Activated T-cell treated with anti-CD3 and anti-CD28 coated beads for 48 hours (primary cell): ENCODE measurements around the gene IGSF10.

ENCODE experiments used
- DNase-seq: peaks from one replicate; pipeline ENCODE4 v3.0.0-alpha.2; 2020; ENCODE audit warnings: low read depth

Gene IGSF10

DNA sequence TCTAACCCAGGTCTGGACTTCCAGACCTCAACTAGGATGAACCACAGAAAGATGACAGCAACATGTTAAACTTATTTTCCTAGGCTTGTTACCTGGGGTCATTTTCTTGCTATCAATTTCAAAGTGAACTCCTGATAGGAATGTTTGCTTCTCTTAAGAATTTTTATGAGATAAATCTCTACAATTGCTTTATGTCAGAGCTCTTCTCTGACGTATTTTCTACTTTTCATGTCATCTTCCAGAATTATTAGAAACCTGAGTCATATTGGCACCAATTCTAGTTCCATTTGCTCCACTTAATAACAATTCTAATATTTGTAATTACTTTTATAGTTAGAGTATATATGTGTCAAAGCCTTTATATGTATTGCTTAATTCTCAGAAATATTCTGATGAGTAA, 2.1 kb upstream of the IGSF10 start:
- DNase-seq, result no peak

DNA sequence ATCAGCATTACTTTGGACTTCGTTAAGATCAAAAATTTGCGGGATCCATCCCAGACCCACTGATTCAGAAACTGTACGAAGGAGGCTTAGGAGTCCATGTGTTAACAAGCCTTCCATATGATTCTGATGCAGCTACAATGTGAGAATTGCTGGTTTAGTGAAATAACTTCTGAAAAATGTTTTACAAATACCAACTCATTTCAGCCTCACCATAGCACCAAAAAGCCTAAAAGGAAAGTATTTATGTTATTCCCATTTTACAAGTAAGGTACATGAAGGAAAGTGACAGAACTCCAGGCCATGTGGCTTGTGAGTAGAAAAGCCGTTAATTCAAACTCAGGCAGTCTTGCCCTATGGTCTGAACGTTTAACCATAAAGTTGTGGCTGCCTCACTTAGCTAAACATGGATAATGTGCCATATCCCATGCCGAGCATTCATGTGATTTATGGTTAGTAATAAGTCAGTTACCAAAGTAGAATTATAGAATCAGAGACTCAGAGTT, 1.5 kb upstream of the IGSF10 start:
- DNase-seq, result no peak

DNA sequence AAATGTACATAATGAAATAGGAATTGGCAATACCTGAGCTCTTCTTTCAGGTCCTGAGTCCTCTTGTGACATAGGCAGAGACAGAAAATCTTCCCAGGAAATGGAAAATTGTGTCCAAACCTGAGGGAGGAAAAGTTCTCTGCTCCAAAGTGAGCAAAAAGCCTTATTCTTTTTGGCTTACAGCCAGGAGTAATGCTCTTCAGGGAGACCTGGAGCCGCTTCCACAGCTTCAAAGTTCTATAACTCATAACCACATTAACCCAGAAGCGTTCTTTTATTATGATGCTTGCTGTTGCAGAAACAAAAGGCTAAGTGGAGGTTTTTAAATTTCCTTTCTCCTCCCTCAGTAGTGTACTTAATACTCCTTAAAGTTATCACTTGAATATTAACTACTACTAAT, 633 bp downstream of the IGSF10 start:
- DNase-seq, result no peak

DNA sequence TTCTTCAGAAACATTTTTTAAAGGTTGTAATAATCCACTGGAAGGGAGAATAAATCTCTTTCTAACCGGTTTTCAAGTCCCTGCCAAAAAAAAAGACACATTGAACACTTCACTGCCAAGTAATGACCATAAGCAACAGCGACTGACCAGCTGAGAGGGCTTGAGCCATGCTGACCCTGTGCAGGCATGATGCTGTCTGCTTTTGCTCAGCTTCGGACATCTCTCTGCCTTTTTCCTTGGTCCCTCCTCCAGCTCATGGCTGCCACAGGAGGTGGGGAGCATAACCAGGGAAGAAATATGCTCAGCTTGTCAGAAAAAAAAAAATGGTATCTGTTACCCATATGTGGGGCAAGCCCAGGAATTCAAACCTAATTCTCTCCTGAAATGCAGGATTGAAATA, 1.5 kb downstream of the IGSF10 start:
- DNase-seq, result no peak

DNA sequence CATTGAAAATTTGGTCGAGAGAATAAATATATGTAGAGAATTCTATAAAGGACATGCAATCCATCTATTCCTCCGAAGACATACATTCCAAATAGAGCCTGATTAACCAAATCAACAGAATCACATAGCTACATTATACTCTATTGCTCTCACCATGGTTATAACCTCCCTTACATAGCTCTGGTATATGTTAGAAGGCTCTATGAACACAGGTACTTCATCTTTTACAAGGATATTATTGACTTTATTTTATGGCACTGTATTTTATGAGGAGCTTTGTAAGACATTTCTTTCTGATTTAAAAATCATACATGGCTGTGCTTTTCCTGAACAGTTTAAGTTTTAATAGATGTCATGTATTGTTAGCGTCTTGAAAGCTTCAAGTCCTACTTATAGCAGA, 4.8 kb downstream of the IGSF10 start:
- DNase-seq, result no peak

DNA sequence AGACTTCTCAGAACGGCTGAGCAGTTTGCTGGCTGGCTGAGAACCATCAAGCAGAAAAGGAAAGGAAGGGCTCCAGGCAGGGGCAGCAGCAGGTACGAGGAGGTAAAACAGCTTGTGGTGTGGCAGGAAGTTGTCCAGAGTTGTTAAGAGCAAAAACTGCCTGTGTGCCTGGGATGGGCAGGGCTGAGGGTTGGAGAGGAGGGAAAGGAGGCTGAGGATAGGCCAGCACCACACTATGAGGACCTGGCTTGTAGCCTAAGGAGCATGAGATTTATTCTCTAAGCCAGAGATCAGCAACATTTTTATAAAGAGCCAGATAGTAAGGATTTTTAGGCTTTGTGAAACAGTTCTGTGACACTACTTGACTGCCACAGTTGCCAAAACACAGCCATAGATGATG, 8.0 kb downstream of the IGSF10 start:
- no peak for DNase-seq

DNA sequence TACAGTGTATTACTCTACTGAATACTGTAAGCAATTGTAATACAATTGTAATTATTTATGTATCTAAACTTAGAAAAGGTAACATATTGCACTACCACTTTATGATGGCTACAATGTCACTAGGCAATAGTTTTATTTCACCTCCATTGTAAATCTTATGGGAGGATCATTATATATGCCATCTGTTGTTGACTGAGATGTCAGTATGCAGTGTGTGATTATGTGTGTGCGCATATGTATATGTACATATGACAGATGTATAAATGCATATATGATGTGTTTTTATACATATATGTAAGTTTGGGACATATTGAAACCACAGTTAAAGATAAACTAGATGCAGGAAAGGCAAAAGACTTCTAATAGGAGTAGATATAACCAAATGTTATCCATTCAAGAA, 8.5 kb downstream of the IGSF10 start:
- DNase-seq, result no peak

DNA sequence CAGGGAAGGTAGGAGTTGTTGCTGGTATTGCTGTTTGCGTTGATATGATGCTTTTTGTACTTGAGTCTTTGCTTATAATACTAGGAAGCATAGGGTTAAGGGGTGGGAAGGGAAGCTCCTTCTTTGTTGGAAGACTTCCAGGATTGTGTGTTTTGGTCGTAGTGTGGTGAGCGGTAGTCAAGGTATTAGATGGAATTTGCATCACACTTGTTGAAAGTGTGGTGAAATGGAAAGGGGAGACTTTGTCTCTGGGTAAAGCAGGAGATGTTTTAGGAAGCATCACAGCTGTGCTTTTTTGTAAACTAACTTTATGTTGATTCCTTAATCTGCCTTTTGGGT, 14.9 kb downstream of the IGSF10 start:
- DNase-seq, result no peak

DNA sequence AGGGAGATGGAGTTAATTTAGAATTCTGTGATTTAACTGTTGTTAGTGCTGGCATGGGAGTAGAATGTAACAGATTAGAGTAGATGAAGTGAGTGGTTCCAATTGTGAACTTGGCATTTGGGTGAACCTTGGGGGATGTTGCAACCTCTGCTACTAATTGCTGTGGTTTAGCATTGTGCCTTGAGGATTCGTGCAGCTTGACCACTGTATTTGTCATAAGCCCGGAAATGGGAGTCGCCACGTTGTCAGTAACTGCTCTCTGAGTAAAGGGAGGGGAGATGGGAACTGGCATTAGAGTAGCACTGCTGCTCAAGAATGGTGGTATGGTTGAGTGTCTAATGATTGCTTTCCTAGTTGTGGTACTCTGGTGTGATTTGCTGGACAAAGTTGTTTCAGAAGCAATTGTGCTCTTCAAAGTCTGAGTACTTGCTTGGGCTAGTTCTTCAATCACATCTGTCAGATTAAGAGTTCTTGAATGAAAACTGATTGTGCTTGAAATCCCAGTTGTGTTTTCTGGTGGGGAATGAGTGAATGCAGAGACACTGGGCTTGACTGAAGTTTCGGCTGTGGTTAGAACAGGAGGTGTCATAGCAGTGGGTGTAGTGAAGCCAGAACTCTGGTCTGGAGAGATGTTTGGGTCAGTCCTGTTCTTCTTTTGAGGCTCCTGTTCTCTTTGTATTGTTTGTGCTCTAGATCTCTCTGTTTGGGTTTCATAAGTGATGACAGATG, 15.4 kb downstream of the IGSF10 start:
- DNase-seq, result no peak

DNA sequence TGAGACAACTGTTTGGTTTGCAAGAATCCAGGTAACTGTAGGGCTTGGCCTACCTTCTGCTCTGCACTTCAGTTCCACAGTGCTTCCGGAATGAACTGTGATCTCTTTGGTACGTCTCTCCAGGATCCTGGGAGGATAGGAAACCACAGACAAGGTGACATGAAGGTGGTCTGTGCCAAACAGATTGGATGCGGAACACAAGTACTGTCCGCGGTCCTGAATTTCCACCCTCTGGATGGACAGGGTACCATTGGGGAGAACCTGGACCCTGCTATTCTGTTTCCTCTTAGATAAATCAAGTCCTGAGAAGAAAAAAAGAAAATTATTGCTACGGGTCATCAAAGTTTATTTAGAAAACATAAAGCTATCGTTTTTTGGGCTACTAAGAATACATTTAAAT, 17.3 kb downstream of the IGSF10 start:
- no peak for DNase-seq

DNA sequence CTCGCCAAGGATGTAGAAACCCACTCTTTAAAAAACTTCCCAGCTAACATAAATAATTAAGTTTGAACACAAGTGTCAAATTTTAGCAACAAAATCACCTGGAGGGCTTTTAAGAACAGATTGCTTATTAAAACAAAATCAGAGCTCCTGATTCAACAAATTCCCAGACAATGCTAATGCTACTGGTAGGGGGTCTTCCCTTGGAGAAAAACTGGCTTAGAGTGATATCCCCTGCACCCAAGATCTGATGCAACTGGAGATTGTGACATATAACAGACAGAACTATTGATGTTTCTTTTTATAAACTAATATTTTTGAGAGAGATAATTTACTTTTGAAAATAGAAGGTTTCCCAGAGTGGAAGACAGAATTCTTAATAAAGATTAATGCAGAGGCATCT, 19.9 kb downstream of the IGSF10 start:
- no peak for DNase-seq

DNA sequence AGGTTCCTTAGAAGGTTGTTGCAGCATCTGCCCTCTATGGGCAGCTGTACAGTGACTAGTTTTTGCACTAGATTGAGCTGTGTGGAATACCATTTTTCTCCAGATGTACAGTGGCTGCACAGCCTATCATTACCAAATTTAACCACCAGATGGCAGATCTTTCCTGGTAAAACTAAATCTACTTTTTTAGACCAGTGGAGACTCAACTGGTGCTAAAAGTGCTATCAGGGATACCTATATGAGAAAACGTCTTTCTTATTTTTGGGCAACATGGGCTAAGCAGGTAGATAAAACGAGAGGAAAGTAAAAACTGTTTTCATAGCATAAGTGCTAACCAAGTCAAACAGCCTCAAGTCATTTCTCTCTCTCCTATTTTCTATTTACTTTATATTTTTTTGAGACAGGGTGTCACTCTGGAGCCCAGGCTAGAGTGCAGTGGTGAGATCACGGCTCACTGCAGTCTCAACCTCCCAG, 21.2 kb downstream of the IGSF10 start:
- DNase-seq, result no peak

DNA sequence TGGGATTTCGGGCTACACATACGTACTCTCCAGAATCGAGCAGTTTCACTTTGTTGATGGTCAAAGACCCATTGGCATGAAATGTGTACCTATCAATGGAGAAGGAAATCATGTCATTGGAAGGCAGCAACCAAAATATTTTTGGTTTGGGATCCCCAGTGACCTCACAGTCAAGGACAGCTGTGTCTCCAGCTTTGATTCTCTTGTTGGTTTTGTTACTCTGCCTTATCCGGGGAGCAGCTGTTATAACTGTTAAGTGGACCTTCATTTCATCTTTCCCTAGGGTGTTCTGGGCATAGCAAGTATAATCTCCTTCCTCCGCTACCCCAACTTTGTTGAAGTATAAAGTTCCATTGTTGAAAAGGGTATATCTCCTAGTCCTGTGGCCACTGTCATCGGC, 23.0 kb downstream of the IGSF10 start:
- no peak for DNase-seq

DNA sequence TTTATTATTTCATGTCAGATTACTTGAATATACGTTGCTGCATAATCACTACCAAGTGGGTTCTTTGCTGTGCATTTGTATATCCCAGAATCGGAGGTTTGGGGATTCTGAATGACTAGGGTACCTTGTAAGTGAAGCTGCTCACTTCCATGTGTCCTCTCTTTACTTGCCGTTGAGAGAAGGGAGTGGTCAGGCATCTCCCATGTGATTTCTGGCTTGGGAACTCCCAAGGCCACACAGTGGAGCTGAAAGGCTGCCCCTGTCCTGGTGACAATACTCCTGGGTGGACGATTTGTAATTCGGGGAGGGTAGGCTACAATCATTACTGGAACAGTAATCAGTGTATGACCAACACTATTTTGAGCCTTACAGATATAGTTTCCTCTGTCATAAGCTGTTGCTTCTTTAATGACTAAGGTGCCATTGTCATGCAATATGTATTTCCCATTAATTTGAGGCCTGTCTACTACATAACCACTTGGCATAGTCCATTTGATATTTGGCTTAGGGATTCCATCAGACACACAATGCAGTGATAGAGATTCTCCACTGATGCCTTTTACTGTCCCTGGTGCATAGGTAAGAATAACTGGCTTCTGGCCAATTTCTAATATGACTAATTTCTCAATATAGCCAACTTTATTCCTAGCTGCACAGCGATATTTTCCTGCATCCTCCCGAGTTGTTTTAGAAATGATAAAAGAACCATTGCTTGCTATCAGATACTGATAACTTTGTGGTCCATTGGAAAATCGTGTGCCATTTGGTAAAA, 24.0 kb downstream of the IGSF10 start:
- no peak for DNase-seq

DNA sequence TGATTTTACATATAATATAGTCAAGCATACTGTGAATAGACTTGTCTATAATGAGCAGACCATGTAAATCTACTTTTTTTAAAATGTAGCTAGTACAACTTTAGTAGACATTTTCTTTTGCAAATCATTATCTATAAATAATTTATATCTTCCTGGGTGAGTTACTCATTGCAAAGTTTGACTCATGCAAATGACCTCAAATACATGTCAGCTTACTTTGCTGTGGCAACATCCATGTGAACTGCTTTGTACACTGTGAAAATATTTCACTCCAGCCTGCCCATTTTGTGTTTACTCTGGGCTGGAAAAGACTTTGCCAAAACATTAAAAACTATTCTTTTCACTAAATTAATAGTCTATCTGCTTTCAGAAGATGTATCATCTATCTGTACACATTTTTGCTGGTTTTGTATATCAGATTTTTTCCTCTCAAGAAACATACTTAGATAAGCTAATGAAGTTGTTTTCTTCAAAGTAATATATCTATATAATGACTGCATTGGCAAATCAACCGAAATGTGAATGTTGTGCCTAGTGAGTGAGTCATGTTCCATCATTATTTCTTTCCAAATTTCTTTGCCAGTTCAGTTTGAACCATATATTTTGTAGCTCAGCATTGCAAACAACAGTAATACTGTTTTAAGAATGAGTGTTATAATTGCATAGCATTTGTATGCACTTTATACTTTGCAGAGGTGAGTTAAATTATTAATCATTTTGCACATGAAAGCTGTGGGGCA, 26.5 kb downstream of the IGSF10 start:
- no peak for DNase-seq

DNA sequence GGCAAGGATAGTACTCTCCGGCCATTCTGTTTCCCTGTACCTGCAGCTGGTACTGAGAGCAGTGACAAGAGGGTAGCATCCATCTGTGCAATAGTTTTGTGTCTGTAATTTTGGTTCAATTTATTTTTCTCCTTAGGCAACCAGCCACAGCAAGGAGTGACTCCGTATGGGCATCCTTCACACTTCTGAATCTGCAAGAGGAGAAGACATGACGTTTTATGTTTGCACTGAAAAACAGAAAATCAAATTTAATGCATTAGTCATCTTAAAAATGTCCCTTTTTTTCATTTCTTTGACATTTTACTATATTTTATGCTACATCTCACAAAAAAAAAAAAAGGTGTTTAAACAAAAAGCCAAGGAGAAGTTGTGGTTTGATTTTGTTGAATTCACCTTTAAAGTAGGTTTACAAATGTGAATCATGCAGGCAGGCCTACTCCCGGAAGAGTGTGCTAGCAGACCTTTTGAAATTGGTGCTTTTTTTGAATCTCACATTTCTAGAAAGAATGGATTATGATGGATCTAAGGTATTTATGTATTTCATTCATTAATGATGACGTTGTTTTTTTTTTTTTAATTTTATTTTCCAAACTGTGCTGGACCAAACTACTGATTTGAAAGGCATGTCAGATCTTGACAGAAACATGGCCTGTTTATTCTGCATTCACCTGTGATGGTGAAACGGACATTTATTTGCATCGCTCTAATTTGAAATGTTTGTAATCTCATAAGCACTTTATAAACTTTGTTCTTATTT, 28.1 kb downstream of the IGSF10 start:
- no peak for DNase-seq

DNA sequence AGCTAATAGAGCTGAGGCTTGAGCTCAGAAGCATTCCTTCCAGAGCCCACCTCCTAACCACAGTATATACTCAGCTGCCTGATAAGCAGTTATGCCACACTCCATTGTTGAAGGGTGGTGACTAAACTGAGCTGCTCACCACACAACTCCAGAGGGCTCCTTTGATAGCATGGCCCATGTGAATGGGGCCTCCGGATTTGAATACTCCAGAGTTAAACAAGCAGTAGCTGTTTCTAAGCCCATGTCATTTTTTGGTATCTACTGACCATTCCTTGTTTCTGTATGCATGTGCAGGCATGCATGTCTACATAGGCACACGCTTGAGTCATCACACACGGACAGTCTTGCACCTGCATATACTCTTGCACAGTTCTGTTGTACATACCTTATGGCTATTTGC, 28.9 kb downstream of the IGSF10 start:
- no peak for DNase-seq

DNA sequence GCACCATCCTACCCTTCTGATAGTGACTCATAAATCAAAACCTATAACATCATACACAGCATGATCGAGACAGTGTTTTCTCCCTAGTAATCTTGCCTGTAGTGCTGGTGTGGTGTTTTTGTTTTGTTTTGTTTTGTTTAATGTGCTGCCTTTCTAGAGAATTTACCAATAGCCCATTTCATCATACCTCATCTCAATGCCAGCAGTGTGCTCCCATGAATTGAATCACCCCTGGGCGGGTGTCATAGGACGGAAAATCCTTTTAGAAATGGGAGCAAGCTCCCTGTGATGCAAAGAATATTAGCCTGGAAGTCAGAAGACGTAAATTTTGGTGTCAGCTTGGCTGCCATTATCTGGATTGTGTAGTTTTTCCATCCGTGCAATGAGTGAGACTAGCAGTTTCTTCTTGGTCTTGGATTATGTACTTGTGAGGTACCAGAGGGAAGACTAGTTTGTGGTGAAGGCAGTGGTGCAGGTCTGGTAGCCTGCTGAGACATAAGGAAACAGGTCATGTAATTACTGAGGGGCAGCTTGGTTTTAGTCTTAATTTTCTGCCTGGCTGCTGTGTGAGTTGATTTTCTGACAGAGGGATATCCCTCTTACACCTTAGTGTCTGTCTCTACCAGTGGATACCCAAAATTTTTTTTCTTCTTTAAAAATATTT, 29.9 kb downstream of the IGSF10 start:
- DNase-seq, result no peak

DNA sequence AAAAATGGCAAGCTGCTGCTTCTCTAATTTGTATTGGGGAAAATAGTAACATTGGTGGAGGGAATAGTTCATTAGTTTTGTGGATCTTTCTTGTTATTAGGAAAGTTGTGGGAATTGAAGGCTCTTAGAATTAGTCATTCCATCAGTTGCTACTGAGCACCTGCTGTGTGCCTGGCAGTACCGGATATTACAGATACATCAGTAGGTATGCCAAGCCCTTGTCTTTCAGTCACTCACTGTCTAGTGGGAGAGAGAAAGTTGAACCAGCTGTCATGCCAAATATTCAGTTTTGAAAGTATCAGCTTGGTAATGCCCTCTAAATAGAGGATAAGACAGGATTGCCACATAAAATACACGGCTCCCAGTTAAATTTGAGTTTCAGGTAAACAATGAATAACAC, 32.5 kb downstream of the IGSF10 start:
- DNase-seq, result no peak

DNA sequence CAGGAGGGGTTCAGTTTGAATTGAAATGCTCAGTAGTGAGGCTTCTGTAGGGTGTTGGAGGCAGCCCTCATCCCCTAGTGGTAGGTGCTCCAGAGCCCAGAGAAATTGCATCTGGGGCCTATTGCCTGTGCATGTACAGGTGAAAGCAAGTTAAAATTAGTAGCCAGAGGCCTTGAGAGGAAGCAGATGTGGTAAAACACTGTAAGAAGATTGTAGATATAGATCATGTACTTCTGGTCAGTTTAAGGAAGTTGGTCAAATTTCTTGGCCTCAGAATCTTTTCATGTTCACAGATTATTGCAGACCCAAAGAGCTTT, 34.6 kb downstream of the IGSF10 start:
- no peak for DNase-seq

DNA sequence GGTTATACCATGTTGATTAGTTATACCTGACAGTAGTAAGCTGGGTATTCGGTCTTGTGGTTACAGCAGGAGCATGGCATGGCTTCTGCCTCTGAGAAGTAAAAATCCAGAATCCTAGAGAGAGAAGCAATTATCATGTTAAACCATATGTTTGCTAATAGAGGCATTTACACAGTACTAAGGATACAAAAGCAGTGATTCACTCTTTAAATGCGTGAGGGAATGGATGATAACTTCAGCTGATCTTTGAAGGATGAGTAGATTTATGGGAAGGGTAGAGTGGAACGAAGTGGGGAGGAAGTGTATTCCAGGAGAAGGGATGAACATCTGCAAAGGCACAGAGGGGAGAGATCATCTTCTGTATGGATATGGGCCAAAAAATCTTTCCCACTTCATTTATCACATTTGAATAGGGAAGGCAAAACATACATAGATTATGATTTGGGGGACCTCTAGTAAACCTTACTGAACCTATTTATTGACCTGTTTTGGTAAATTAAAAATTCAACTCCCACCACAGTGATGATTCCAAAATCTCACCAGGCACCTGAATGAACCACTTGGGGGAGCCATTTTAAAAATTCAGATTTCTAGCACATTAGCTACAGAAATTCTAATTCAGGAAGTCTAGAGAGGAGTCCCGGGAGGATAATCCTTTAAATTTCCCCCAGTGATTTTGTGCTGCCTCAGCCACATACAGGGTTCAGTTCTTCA, 35.1 kb downstream of the IGSF10 start:
- no peak for DNase-seq
